ENCODE data around the gene MAP6.

The MAP6 gene

GRCh38 chr11:75631086-75631730 is 37.6 kb downstream of the MAP6 start:
- H3K27me3 Mint-ChIP-seq = peaks cover 45% of the 10 kb centered on the region
- H3K4me3 Mint-ChIP-seq = no peak overlapping the region
- H3K27ac Mint-ChIP-seq = no peak overlapping the region
- no peak for DNase-seq
- no peaks in the 10 kb centered on the region for H3K36me3 Mint-ChIP-seq (ENCODE audit: low read depth)
- no peaks in the 10 kb centered on the region for H3K4me1 Mint-ChIP-seq (ENCODE audit: low read depth)
- H3K9me3 Mint-ChIP-seq = no peaks in the 10 kb centered on the region

DNA sequence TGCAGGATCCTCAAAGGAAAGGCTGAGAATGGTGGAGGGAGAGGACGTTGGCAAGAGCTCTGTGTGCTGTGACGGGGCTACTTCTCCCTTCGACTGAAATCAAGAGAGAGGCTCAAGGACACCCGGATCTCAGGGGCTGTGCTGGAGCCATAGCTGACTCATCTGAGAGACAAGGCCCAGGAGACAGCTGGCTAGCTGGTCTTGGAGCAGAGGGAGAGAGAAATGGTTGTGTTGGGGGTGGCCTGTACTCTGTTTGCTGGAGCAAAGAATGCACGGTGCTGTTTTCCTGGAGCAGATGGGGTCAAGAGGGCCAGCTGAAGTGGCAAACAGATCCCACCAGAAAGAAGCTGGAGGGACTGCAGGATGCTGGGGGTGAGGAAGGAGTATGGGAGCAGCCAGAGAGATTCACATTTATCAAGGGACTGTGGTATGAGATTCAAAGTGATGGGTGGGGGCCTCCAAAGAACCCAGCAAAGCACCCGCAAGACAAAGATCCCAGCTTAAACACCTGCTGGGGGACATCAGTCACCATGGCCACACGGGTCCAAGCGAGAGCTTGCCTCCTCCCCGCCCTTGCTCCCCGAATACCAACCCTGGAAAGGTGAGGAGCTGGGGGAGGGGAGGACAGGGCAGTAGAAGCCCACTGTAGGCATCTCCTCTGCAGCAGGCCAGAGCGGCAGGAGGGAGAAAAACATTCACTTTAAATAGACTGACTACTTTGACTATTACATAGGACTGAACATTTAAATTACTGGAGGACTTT is 40.8 kb downstream of the MAP6 start:
- no peak for DNase-seq
- H3K36me3 Mint-ChIP-seq (ENCODE audit: low read depth) = no peaks in the 10 kb centered on the region
- H3K27ac Mint-ChIP-seq = no peak overlapping the region
- no peaks in the 10 kb centered on the region for H3K9me3 Mint-ChIP-seq
- no peak overlapping the region for H3K4me3 Mint-ChIP-seq
- no peaks in the 10 kb centered on the region for H3K4me1 Mint-ChIP-seq (ENCODE audit: low read depth)
- peaks cover 27% of the 10 kb centered on the region for H3K27me3 Mint-ChIP-seq

DNA sequence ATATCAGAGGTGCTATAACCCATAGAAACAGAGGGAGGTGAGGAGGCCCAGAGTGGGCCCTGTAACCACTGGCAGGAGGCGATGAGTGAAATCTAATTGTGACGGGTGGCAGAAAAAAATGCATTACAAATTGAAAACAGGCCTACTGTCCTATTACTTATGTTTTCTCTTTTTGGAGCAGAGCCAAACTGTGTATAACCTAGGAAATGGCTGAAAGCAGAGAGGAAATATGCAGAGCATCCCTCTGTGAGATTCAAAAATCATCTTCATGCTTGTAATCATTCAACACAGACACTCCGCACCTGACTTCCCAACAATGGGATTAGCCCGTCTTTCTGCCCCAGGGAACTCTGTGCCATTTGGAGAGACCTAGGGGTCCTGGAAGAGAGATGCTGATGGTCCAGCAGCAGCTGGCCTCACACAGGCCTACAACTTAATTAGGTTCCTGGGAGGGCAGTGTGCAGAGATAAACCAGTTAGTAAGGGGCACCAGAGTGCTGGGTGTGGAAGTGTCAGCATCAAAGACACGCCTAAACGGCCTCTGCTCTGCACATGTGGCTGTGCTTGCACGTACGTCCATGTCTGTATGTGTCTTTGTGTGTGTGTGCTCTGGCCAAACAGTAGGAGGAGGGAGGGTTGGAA is 41.8 kb downstream of the MAP6 start:
- Mint-ChIP-seq H3K4me3 (no peak overlapping the region), H3K4me1 (ENCODE audit: low read depth) (no peaks in the 10 kb centered on the region), H3K27ac (no peak overlapping the region), H3K9me3 (no peaks in the 10 kb centered on the region), H3K36me3 (ENCODE audit: low read depth) (no peaks in the 10 kb centered on the region), H3K27me3 (peaks cover 20% of the 10 kb centered on the region)
- no peak for DNase-seq

- Mint-ChIP-seq H3K9me3 (no peaks in the 10 kb centered on the region), H3K4me3 (no peak overlapping the region)
- DNase-seq = no peak
Observed at GRCh38 chr11:75625991-75626888, 42.6 kb downstream of the MAP6 start.

GRCh38 chr11:75625021-75625420 is 43.8 kb downstream of the MAP6 start:
- Mint-ChIP-seq H3K9me3 (no peaks in the 10 kb centered on the region), H3K27me3 (peaks cover 6% of the 10 kb centered on the region), H3K27ac (no peak overlapping the region), H3K36me3 (ENCODE audit: low read depth) (no peaks in the 10 kb centered on the region), H3K4me1 (ENCODE audit: low read depth) (no peaks in the 10 kb centered on the region), H3K4me3 (no peak overlapping the region)
- DNase-seq = no peak

More at GRCh38 chr11:75625991-75626888, 42.6 kb downstream of the MAP6 start:
- Mint-ChIP-seq H3K36me3 (ENCODE audit: low read depth) (no peaks in the 10 kb centered on the region), H3K27ac (no peak overlapping the region), H3K4me1 (ENCODE audit: low read depth) (no peaks in the 10 kb centered on the region), H3K27me3 (peaks cover 12% of the 10 kb centered on the region)

GRCh38 chr11:75616281-75616680 is 52.6 kb downstream of the MAP6 start:
- Mint-ChIP-seq H3K27me3 (no peaks in the 10 kb centered on the region), H3K9me3 (no peaks in the 10 kb centered on the region), H3K27ac (no peak overlapping the region), H3K4me3 (no peak overlapping the region), H3K4me1 (ENCODE audit: low read depth) (no peaks in the 10 kb centered on the region), H3K36me3 (ENCODE audit: low read depth) (no peaks in the 10 kb centered on the region)
- no peak for DNase-seq

- no peak overlapping the region for H3K4me3 Mint-ChIP-seq
- no peaks in the 10 kb centered on the region for H3K4me1 Mint-ChIP-seq (ENCODE audit: low read depth)
- no peaks in the 10 kb centered on the region for H3K36me3 Mint-ChIP-seq (ENCODE audit: low read depth)
- H3K27me3 Mint-ChIP-seq = no peaks in the 10 kb centered on the region
- no peaks in the 10 kb centered on the region for H3K9me3 Mint-ChIP-seq
- DNase-seq = no peak
- H3K27ac Mint-ChIP-seq = no peak overlapping the region
Observed at GRCh38 chr11:75615751-75616150, 53.1 kb downstream of the MAP6 start.

DNA sequence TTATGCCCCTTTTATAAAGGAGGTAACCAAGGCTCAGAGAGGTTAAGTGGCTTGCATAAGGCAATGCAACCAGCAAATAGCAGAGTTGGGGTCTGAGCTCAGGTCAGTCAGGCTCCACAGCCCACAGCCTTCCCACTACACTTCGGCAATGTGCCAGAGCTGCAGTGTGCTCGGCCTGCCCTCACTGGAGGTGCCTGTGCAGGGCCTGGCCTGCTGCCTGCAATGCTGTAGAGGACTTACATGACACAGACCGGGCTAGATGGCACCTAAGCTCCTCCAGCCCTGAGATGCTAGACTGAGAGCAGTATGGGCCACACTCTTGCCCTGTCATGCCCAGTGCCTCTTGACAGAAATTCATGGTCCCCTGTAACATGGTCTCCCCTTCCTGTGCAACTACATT is 57.0 kb downstream of the MAP6 start:
- DNase-seq = no peak
- Mint-ChIP-seq H3K27ac (no peak overlapping the region), H3K4me1 (ENCODE audit: low read depth) (no peaks in the 10 kb centered on the region), H3K36me3 (ENCODE audit: low read depth) (no peaks in the 10 kb centered on the region), H3K27me3 (no peaks in the 10 kb centered on the region), H3K4me3 (no peak overlapping the region), H3K9me3 (no peaks in the 10 kb centered on the region)

GRCh38 chr11:75606099-75606498 is 62.7 kb downstream of the MAP6 start:
- no peaks in the 10 kb centered on the region for H3K9me3 Mint-ChIP-seq
- no peaks in the 10 kb centered on the region for H3K4me1 Mint-ChIP-seq (ENCODE audit: low read depth)
- H3K36me3 Mint-ChIP-seq (ENCODE audit: low read depth) = no peaks in the 10 kb centered on the region
- peaks cover 10% of the 10 kb centered on the region for H3K27me3 Mint-ChIP-seq
- no peak for DNase-seq
- H3K4me3 Mint-ChIP-seq = no peak overlapping the region
- no peak overlapping the region for H3K27ac Mint-ChIP-seq

GRCh38 chr11:75603791-75604736 is 64.8 kb downstream of the MAP6 start:
- Mint-ChIP-seq H3K4me3 (no peak overlapping the region), H3K36me3 (ENCODE audit: low read depth) (no peaks in the 10 kb centered on the region), H3K27me3 (peaks cover 10% of the 10 kb centered on the region), H3K27ac (no peak overlapping the region), H3K4me1 (ENCODE audit: low read depth) (no peaks in the 10 kb centered on the region), H3K9me3 (no peaks in the 10 kb centered on the region)
- DNase-seq = no peak

- H3K36me3 Mint-ChIP-seq (ENCODE audit: low read depth) = no peaks in the 10 kb centered on the region
- peaks cover 10% of the 10 kb centered on the region for H3K27me3 Mint-ChIP-seq
- no peaks in the 10 kb centered on the region for H3K9me3 Mint-ChIP-seq
- H3K4me1 Mint-ChIP-seq (ENCODE audit: low read depth) = no peaks in the 10 kb centered on the region
- H3K27ac Mint-ChIP-seq = no peak overlapping the region
- no peak overlapping the region for H3K4me3 Mint-ChIP-seq
- no peak for DNase-seq
Observed at GRCh38 chr11:75602951-75603350, 65.9 kb downstream of the MAP6 start.

DNA sequence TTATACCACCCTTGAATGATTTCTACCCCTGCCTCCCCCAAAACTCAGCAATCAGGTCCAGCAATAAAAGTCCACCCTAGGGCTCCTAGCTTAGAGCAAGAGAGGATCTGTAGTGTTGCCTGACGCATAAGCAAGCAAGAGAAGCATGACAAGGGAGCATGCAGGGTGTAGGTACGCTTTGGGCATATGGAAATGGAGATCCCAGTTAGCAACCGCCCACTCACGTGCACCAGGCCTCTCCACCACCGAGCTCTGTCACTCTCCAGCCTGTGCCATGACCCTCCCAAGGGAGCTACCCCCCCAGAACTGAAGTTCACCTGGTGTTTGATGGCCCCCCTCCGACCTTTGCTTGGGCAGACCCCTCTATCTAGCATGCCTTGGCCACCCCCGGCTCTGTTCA is 67.3 kb downstream of the MAP6 start:
- Mint-ChIP-seq H3K27me3 (peaks cover 10% of the 10 kb centered on the region), H3K4me3 (no peak overlapping the region), H3K27ac (no peak overlapping the region), H3K4me1 (ENCODE audit: low read depth) (no peaks in the 10 kb centered on the region), H3K36me3 (ENCODE audit: low read depth) (no peaks in the 10 kb centered on the region), H3K9me3 (no peaks in the 10 kb centered on the region)
- DNase-seq = no peak

DNA sequence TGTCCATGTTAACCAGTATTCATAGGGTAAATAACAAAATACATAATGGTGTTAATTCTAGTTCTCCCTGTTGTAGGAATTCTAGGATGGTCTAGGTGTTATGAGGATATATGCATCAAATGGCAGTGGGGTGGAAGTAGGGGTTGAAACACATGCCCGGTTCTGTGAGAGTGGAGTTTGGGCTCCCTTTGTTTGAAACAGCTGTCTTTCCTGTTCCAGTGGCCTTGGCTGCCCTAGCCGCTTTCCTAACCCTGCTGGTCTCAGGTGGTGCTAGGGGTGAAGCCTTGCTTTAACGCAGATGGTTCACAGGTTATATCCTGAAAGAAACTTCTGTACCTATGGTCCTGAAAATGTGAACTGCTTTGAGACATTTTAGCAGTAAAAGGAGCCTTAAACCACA is 68.5 kb downstream of the MAP6 start:
- peaks cover 10% of the 10 kb centered on the region for H3K27me3 Mint-ChIP-seq
- H3K36me3 Mint-ChIP-seq (ENCODE audit: low read depth) = no peaks in the 10 kb centered on the region
- no peaks in the 10 kb centered on the region for H3K9me3 Mint-ChIP-seq
- no peaks in the 10 kb centered on the region for H3K4me1 Mint-ChIP-seq (ENCODE audit: low read depth)
- DNase-seq = no peak
- H3K4me3 Mint-ChIP-seq = no peak overlapping the region
- no peak overlapping the region for H3K27ac Mint-ChIP-seq

Measured in activated T-cell treated with anti-CD3 and anti-CD28 coated beads, Interleukin-2, amount 50 U/mL, for 24 hours (primary cell).